ENCODE results near the gene VSTM2L. TPM values are rescaled to one million over a fixed set of nuclear protein-coding genes. Genes with fewer than 3 reads are reported as not detected.

VSTM2L gene
- total and polyA plus RNA-seq, 9 of the 15 experiments (the other 6 are each of a cell fraction or from before 2014, with no cell fraction given) = not detected

DNA sequence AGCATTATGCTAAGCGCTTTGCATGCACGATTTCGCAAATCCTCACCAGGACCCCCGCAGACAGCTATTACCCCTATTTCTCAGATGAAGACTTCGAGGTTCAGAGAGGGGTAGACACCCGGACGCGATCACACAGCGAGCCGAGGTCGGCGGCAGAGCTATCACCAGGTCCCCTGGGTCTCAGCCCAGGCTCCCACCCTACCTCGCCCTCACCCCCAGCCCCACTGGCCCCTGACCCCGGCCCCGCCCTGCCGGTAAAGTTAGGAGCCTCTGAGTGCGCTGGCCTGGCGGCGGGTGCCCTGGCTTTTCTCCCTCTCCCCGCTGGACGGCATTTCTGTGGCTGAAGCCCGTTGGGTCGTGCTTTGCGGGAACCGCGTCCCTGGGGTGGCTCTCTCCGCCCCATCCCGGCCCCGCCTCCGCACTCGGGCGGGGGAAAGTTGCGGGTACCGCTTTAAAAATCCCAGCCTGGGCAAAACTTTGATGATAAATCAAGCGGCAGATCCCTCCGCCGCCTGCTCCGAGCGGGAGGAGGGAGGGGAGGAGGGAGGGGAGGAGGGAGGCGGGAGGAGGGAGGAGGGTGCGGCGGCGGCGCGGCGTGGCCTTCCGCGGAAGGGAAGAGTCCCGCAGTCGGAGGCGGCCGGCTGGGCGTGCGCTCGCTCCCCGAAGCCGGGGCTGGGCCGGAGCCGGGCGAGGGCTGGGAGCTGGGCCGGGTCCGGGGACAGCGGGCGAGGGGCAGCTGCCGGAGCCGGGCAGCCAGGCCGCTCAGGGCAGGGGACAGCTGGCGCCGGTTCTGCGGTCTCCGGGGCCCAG is at the start of gene VSTM2L (continued):
- TF ChIP-seq, protein P1, sequence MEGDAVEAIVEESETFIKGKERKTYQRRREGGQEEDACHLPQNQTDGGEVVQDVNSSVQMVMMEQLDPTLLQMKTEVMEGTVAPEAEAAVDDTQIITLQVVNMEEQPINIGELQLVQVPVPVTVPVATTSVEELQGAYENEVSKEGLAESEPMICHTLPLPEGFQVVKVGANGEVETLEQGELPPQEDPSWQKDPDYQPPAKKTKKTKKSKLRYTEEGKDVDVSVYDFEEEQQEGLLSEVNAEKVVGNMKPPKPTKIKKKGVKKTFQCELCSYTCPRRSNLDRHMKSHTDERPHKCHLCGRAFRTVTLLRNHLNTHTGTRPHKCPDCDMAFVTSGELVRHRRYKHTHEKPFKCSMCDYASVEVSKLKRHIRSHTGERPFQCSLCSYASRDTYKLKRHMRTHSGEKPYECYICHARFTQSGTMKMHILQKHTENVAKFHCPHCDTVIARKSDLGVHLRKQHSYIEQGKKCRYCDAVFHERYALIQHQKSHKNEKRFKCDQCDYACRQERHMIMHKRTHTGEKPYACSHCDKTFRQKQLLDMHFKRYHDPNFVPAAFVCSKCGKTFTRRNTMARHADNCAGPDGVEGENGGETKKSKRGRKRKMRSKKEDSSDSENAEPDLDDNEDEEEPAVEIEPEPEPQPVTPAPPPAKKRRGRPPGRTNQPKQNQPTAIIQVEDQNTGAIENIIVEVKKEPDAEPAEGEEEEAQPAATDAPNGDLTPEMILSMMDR (IDR thresholded peaks at IDR 0.05 in 2 of 3, conservative IDR thresholded peaks at IDR 0.05 in 1 of 3; ENCODE audit: insufficient read depth in 2 of 3, low read depth in 1 of 3, low read length in 3 of 3) = no peak
- TF ChIP-seq ZNF408 (CRISPR knock-in tag; IDR thresholded peaks at IDR 0.05; ENCODE audit: low read depth) (no peak), ZNF263 (CRISPR knock-in tag; IDR thresholded peaks at IDR 0.05; ENCODE audit: borderline replicate concordance) (peak; percentile 95), SP2 (IDR thresholded peaks at IDR 0.05; ENCODE audit: extremely low read depth, low read depth, low read length, poor library complexity, severe bottlenecking) (no peak), NBN (IDR thresholded peaks at IDR 0.05; ENCODE audit: low read depth) (0 out of 2 replicates have a peak, but pooled peaks have one; percentile 4), DMBX1 (CRISPR knock-in tag; IDR thresholded peaks at IDR 0.05; ENCODE audit: borderline replicate concordance) (0 out of 2 replicates have a peak, but pooled peaks have one; percentile 8), TBP (optimal IDR thresholded peaks at IDR 0.05; ENCODE audit: low read depth, low read length) (no peak), CBFA2T2 (conservative IDR thresholded peaks at IDR 0.05) (no peak), POU5F1 (IDR thresholded peaks at IDR 0.05; ENCODE audit: borderline replicate concordance, low read depth, low read length, partially characterized antibody) (no peak), CHD2 (IDR thresholded peaks at IDR 0.05; ENCODE audit: low read depth, low read length) (no peak), ESRRA (IDR thresholded peaks at IDR 0.05; ENCODE audit: borderline replicate concordance, low read depth) (no peak), ZNF282 (CRISPR knock-in tag; IDR thresholded peaks at IDR 0.05) (no peak), BMI1 (IDR thresholded peaks at IDR 0.05; ENCODE audit: low read length) (no peak), IRF1 (CRISPR knock-in tag; IDR thresholded peaks at IDR 0.05; ENCODE audit: borderline replicate concordance) (no peak)

Data from K562 (cell line).